T follicular helper cell (primary cell): ENCODE measurements around the gene ALOX12.

Source experiments
- DNase-seq: peaks from one replicate; pipeline ENCODE4 v3.0.0-alpha.2; 2020; ENCODE audit warnings: low read depth

ALOX12 gene

GRCh38 chr17:7001318-7001961, 5.6 kb downstream of the ALOX12 start:
- DNase-seq, result peak; percentile 24

- DNase-seq, result no peak
Measured at GRCh38 chr17:7002288-7003047, 6.6 kb downstream of the ALOX12 start.

GRCh38 chr17:7003745-7004144, 7.9 kb downstream of the ALOX12 start:
- DNase-seq, result no peak

DNA sequence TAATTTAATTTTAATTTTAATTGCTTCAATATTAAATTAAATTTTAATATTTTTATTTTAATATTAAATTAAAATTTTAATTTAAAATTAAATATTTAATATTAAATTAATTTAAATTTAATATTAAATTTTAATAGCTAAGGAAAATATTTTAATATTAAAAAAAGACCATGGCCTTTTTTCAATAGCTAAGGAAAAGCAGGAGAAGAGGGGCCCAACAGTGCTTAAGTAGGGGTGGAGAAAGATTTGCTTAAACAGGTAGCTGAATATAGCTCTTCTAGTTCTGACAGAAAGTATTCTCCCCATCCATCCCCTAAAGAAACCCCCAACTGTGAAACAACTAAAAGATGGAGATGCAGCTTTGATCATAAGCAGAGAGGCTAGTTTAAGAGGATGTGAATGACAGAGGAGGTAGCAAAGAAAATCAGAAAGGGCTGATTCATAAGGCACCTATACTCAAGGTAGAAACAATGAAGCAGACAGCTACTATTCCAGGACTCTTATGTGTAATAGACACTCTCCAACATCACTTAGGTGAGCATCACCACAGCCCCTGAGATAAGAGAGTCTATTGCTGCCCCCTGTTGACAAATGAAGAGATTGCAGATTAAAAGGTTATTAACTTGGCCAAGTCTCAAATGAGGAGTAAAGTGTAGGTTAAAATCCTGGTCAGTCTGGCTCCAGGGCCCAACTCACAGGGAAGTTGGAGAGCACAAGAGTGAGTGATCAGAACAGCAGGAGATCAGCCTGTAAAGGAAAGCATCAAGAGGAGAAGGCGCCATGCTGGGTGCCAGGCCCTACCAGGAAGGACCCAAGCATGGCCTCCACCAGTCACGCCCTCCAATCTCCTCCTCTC, 8.8 kb downstream of the ALOX12 start:
- no peak for DNase-seq

DNA sequence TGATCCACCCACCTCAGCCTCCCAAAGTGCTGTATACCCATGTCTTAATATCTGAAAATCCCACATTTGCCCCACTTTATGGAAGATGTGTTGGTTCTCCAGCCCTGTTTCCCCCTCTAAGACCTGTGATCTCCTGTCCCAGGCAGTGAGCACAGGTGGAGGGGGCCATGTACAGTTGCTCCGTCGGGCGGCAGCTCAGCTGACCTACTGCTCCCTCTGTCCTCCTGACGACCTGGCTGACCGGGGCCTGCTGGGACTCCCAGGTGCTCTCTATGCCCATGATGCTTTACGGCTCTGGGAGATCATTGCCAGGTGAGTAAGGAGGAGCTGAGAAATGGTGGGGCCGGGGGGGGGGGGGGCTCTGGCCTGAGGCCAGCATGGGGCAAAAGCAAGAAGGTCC, 9.9 kb downstream of the ALOX12 start:
- DNase-seq, result no peak

DNA sequence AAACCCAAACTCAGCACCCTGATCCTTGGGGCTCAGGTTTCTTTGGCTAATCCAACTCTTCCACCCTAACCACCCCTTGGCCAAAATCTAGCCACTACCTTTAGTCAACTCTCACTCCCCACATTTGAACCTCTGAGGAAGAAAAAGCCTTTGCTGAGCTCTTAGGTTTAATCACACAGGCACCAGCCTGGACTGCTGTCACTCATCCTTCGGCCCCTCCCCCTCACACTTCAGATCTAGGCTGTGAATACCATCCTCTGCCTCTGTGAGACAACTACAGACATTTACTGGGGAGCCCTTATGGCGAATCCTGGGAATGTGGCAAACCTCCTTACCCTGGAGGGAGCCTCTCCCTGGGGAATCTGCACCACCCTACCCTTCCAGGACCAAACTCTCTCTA, 11.3 kb downstream of the ALOX12 start:
- DNase-seq, result no peak

GRCh38 chr17:7010523-7010922, 14.7 kb downstream of the ALOX12 start:
- no peak for DNase-seq

DNA sequence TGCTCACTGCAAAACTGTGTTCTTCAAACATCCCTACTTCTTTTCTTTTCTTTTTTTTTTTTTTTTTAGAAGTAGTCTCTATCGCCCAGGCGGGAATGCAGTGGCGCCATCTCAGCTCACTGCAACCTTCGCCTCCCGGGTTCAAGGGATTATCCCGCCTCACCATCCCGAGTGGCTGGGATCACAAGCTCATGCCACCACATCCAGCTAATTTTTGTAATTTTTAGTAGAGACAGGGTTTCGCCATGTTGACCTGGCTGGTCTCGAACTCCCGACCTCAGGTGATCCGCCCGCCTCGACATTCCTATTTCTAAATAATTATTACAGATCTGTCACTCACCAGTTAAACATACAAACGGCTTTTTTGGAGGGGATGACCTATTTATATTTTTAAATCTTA, 15.6 kb downstream of the ALOX12 start:
- no peak for DNase-seq

- DNase-seq, result no peak
Measured at GRCh38 chr17:7011942-7012254, 16.0 kb downstream of the ALOX12 start.

DNA sequence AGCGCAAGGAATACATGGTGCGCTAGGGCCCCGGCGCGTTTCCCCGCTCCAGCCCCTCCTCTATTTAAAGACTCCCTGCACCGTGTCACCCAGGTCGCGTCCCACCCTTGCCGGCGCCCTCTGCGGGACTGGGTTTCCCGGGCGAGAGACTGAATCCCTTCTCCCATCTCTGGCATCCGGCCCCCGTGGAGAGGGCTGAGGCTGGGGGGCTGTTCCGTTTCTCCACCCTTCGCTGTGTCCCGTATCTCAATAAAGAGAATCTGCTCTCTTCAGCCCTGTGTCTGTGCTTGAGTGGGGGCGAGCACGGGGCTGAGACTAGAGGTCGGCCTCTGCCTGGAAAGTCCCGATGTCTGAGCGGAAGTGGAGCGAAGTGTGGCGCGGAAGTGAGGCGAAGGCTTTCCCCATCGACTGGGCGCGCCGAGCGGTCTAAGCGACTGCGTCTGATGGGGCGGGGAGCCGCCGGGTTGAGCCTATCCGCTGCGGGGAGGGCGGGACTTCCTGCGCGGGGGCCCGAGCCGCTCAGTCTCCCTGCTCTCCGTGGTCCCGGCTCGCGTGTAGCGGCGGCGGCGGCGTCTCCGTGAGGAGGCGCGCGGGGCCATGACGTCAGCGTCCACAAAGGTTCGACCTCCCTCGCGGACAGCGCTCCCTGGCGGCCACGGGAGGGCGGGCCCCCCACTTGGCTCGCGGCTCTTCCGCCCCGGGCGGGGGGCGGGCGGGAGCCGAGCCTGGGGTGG, 18.6 kb downstream of the ALOX12 start:
- DNase-seq, result peak; percentile 97

DNA sequence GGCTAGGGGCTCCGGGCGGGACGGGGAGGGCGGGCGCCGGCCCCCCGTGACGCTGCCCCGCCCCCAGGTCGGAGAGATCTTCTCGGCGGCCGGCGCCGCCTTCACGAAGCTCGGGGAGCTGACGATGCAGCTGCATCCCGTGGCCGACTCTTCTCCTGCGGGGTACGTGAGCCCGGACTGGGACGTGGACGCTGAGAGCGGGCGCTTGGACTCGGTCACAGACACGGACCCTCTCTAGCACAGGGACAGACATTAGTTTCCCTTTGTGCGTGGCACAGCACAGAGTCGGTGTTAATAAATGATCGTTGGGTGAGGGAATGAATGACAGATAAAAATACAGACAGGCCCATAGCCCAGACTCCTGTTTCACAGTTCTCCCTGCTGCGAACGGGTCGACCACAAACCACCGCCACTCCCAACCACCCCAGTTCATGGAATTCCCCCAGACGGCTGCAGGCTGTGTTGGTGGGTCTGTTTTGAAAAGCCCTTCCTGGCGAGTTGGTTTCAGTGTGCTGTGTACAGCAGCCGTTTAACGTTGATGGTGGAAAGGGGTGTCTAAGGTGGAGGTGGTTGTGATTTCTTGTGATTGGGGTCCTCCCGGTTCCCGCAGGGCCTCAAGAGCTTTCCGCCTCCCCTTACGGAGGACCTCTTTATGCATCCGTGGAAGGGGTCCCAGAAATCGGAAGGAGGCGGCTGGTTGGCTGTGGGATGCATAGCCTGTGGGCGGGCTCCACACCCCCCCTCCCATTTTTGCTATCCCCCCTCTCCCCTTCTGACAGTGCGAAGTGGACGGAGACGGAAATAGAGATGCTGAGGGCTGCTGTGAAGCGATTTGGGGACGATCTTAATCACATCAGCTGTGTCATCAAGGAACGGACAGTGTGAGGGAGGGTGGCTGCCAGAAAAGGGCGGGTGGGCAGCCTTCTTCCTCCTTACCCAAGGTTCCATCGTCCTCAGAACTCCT, 19.4 kb downstream of the ALOX12 start:
- DNase-seq, result peak; percentile 78

- DNase-seq, result no peak
Measured at GRCh38 chr17:7016418-7016817, 20.6 kb downstream of the ALOX12 start.

GRCh38 chr17:7016886-7017826, 21.3 kb downstream of the ALOX12 start:
- no peak for DNase-seq

DNA sequence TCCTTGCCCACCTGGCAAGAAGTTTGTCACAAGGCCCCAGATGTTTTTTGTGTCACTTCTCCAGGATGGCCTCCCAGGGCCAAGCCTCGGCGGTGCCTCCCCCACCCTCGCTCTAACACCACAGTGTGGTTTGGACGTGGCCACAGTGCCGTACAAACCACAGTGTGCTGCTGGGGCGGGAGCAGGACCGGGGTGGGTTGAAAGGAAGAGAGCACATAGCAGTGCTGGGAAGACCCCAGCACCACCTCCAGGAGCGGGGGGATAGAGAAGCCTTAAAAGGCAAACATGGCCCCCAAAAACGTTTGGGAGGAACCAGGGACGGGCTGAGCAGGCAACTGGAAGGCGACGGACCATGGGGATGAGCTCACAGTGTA, 22.0 kb downstream of the ALOX12 start:
- DNase-seq, result no peak

GRCh38 chr17:7018331-7018964, 22.6 kb downstream of the ALOX12 start:
- no peak for DNase-seq

DNA sequence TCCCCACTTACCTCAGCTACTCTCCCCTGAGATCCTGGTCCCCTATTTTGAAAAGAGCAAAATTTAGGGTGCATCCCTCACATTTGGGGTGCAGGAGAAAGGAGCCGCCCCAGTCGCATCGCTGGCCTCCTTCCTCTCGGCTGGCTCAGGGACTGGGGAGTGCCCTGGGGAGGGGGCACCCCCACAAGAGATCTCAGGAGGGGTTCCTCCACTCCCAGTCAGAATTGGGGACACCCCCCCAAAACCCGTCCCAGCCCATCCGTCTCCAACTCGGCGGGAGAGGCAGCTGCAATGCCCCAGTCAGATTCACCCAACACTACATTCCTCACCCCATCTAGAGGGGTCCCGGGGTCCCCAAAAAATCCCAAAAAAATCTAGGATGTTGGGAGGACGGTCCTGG, 23.5 kb downstream of the ALOX12 start:
- no peak for DNase-seq

- no peak for DNase-seq
Measured at GRCh38 chr17:7019839-7020519, 24.1 kb downstream of the ALOX12 start.

DNA sequence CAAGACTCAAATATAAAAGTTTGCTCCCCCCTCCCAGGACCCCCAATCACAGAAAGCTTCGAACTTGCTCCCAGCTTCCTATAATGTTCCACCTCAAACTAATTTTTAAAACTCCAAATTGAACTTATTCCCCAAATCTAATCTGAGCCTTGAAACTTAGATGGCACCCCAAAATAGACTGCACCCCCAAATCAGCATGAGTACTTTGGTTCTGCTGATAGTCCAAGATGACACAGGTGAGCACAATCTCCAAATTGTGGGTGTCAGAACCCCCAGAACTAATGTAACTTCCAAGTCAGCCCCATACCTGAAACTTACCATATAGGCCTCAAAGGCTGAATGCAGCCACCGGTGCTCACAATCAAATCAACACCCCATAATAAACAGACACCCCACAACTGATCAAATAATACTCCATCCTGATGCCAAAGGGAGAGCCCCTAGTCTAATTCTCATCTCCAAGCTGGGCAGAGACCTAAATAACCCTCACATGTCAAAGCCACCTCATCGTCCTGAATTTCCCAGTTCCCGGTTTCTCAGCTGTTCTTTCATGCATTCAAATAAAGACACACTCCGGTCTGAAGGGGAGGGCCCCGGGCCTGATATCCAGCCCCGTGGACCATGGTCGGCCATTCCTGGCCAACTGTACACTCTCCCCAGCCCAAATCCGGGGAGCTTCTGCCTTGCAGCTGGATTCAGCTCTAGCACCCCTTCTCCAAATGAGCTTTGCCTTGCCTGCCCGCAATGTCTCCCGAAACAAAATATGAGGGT, 25.2 kb downstream of the ALOX12 start:
- DNase-seq, result no peak
